GM18519 (cell line): ENCODE data around the gene PRICKLE1.

ENCODE experiments used
- ATAC-seq: cut with Tn5 transposase; IDR thresholded peaks from one replicate; pipeline ENCODE4 v1.9.1; 2021; ENCODE audit warnings: mild to moderate bottlenecking, moderate library complexity; ENCODE audit not compliant: unreplicated experiment, low FRiP score

PRICKLE1 gene

DNA sequence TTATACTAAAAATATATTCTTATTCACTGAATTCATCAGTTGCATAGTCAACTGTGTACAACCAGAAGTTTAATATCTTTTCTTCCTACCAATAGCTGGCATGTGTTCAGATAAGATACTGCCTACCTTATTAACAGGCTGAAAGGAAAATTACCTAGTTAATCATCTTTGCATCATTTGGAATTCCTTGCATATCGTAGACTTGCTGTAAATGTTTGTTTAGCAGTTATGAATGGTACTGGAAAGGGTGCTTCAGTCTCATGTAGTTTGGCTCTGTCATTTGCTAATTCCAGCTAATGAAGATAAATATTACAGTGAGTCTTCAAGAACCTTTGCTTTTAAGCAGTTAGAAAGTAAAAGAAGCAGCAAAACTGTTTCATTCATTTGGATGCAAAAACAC is 179.2 kb downstream of the PRICKLE1 start:
- ATAC-seq = no peak

DNA sequence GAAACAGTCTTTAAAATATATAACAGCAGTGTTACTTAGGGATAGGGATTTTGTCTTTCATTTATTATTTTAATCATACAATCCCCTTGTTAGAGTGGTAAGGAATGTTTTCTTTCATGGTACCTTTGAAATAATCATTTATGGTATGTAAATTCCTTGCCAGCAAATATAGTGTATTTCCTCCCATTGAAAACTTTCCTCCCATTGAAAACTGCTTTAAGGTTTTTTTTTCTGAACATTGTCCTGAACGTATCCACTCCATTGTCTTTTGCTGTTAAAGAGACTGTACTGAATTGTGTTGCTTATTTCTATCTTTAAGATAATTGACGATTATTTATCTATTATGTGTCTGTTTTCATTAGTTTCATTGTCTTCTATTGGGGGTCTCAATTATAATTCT is 180.1 kb downstream of the PRICKLE1 start:
- no peak for ATAC-seq

DNA sequence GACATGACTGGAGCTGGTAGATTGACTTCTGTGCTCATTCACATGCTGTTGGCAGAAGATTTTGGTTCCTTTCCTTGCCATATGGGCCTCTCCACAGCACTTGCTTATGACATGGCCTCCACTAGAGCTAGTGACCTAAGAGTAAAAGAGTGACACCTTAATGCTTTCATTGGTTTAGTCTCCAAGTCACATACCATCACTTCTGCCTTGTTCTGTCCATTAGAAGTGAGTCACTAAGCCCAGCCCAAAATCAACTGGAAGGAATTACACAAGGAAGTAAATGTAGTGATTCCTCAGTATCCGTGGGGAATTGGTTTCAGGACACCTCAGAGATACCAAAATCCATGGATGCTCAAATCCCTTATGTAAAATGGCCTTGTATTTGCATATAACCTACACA is 182.2 kb downstream of the PRICKLE1 start:
- ATAC-seq = no peak
